Endothelial cell of umbilical vein (primary cell): ENCODE measurements around the gene CD81. TPM values are rescaled to one million over a fixed set of nuclear protein-coding genes. Genes with fewer than 3 reads are reported as not detected.

Source experiments
- BruUV-seq: library from RNA; stranded (reverse); fragments of 400-500 nt; replicated peaks from 2 replicates; lab custom pipeline; 2021; lab: Mats Ljungman, UMichigan
- CTCF ChIA-PET: fragments of 300-600, 350-600 bp; sonication (Branson Sonifier 250); formaldehyde crosslinking; loops from one replicate; lab custom pipeline; 2021; ENCODE audit warnings: antibody characterized with exemption, inconsistent platforms; lab: Charles Lee
- POLR2A ChIA-PET: fragments of 300-600, 350-600 bp; sonication (Branson Sonifier 250); formaldehyde crosslinking; loops from one replicate; lab custom pipeline; 2021; ENCODE audit warnings: antibody characterized with exemption, inconsistent platforms; lab: Charles Lee
- DNase-seq: peaks from one replicate; pipeline ENCODE4 v3.0.0-alpha.2; 2011; ENCODE audit warnings: low read depth, low spot score
- FAIRE-seq: peaks from 2 replicates; lab custom pipeline; 2011; peaks lifted over from hg19 to GRCh38; lab: Jason Lieb, UNC
- H2AFZ ChIP-seq: 2 replicates; pipeline ENCODE4 v1.6.0; 2012; ENCODE audit warnings: low read depth, low read length, control low read depth, inconsistent platforms
- H3K27ac ChIP-seq: 2 replicates; pipeline ENCODE4 v1.5.1; 2011; ENCODE audit warnings: low read depth, mild to moderate bottlenecking, control low read depth, low read length, moderate library complexity; ENCODE audit not compliant: insufficient read depth
- H3K27me3 ChIP-seq, 2 experiments: 2 replicates each; pipeline versions ENCODE4 v1.6.0 to v1.6.1; 2011; ENCODE audit warnings: low read length in 2 of 2, mixed read lengths in 1 of 2; ENCODE audit not compliant: control insufficient read depth in 2 of 2, insufficient read depth in 2 of 2
- H3K36me3 ChIP-seq, 2 experiments: 2 replicates in 1 of 2; 3 replicates in 1 of 2; pipeline ENCODE4 v1.5.1; 2011; ENCODE audit warnings: low read length in 2 of 2, mild to moderate bottlenecking in 1 of 2, moderate library complexity in 1 of 2; ENCODE audit not compliant: control insufficient read depth in 2 of 2, insufficient read depth in 2 of 2; ENCODE audit errors: extremely low read depth in 1 of 2
- H3K4me1 ChIP-seq: 3 replicates; pipeline ENCODE4 v1.5.1; 2011; ENCODE audit warnings: mild to moderate bottlenecking, low read length; ENCODE audit not compliant: control insufficient read depth, insufficient read depth; ENCODE audit errors: extremely low read depth
- H3K4me2 ChIP-seq: 2 replicates; pipeline ENCODE4 v1.6.1; 2011; ENCODE audit warnings: low read length, control low read depth, mixed read lengths; ENCODE audit not compliant: insufficient read depth
- H3K4me3 ChIP-seq, 3 experiments: fragments of 200-600 bp in 1 of 3; sonication (generic), shearing (Covaris generic) in 1 of 3; replicated peaks in 1 of 3; 2 replicates each; pipeline ENCODE4 v1.5.1; 2011 to 2016; ENCODE audit warnings: control low read depth in 3 of 3, low read length in 3 of 3, mild to moderate bottlenecking in 2 of 3, inconsistent platforms in 1 of 3, low read depth in 1 of 3, moderate library complexity in 1 of 3; ENCODE audit not compliant: insufficient read depth in 1 of 3
- H3K79me2 ChIP-seq: 2 replicates; pipeline ENCODE4 v1.6.0; 2012; ENCODE audit warnings: low read length, inconsistent platforms; ENCODE audit not compliant: control insufficient read depth, insufficient read depth
- H3K9ac ChIP-seq: replicated peaks from 2 replicates; pipeline ENCODE3; 2011; ENCODE audit warnings: low read length, control low read depth; ENCODE audit not compliant: insufficient read depth; ENCODE audit errors: extremely low read depth
- H3K9me1 ChIP-seq: replicated peaks from 3 replicates; pipeline ENCODE4 v1.6.0; 2011; ENCODE audit warnings: mild to moderate bottlenecking, low read length; ENCODE audit not compliant: control insufficient read depth, insufficient read depth; ENCODE audit errors: extremely low read depth
- H3K9me3 ChIP-seq: replicated peaks from 2 replicates; pipeline ENCODE4 v1.5.1; 2012; ENCODE audit warnings: low read length, inconsistent platforms; ENCODE audit not compliant: control insufficient read depth, insufficient read depth
- H4K20me1 ChIP-seq: replicated peaks from 2 replicates; pipeline ENCODE3; 2011; ENCODE audit warnings: mild to moderate bottlenecking, low read length; ENCODE audit not compliant: control insufficient read depth, insufficient read depth; ENCODE audit errors: extremely low read depth
- CTCF ChIP-seq, 2 donors: IDR thresholded peaks; 1 replicate in 1 of 2; 2 replicates in 1 of 2; pipeline ENCODE4 v1.5.1; 2011; ENCODE audit warnings: low read length in 2 of 2, mild to moderate bottlenecking in 2 of 2, moderate library complexity in 2 of 2, control low read depth in 1 of 2, inconsistent platforms in 1 of 2, low read depth in 1 of 2; ENCODE audit not compliant: insufficient read depth in 1 of 2; ENCODE audit errors: extremely low read depth in 1 of 2
- EZH2 ChIP-seq: IDR thresholded peaks from 2 replicates; pipeline ENCODE4 v1.6.1; 2012; ENCODE audit warnings: borderline replicate concordance, low read depth, mild to moderate bottlenecking, moderate library complexity, low read length, inconsistent platforms; ENCODE audit not compliant: severe bottlenecking
- FOS ChIP-seq: IDR thresholded peaks from 2 replicates; pipeline ENCODE4 v1.6.1; 2011; ENCODE audit warnings: mild to moderate bottlenecking, low read length, moderate library complexity, borderline replicate concordance; ENCODE audit not compliant: insufficient read depth
- GATA2 ChIP-seq: IDR thresholded peaks from 2 replicates; pipeline ENCODE4 v1.7.0; 2011; ENCODE audit warnings: low read depth, mild to moderate bottlenecking, moderate library complexity, mixed read lengths, low read length; ENCODE audit not compliant: insufficient read length, insufficient read depth
- JUN ChIP-seq: IDR thresholded peaks from 2 replicates; pipeline ENCODE4 v1.6.1; 2011; ENCODE audit warnings: borderline replicate concordance, low read depth; ENCODE audit not compliant: insufficient read length, insufficient read depth
- MAX ChIP-seq: IDR thresholded peaks from 2 replicates; pipeline ENCODE4 v1.6.1; 2011; ENCODE audit not compliant: insufficient read depth, insufficient read length
- MYC ChIP-seq: IDR thresholded peaks from one replicate; pipeline ENCODE4 v1.6.1; 2011; ENCODE audit warnings: mild to moderate bottlenecking, low read depth, low read length
- POLR2A ChIP-seq: IDR thresholded peaks from 2 replicates; pipeline ENCODE4 v1.6.1; 2012; ENCODE audit warnings: low read depth, mild to moderate bottlenecking, control low read depth, low read length
- POLR2AphosphoS5 ChIP-seq: IDR thresholded peaks from 2 replicates; pipeline ENCODE4 v1.6.1; 2012; ENCODE audit warnings: low read depth, mild to moderate bottlenecking, control low read depth, low read length, moderate library complexity; ENCODE audit not compliant: insufficient read depth
- dilution Hi-C: fragments of 300-500 bp; cut with MboI; formaldehyde crosslinking; loops from one replicate; pipeline ENCODE4 v1.15.0; 2019; ENCODE audit warnings: low sequenced_read_pairs; ENCODE audit not compliant: extremely low pct_ligation_motif_present
- intact Hi-C: fragments of 100-400 bp; cut with micrococcal nuclease; formaldehyde crosslinking; loops from one replicate; pipeline ENCODE4 v1.10.0; 2022
- polyA plus RNA-seq, 4 experiments: library from polyadenylated mRNA; depleted of rRNA in 3 of 4; stranded (reverse) in 3 of 4; unstranded in 1 of 4; fragments of >200 nt; gene quantifications; 2 replicates each; pipeline versions ENCODE4 v1.2.1 to v1.2.3, GENCODE V29; 2011 to 2012; ENCODE audit warnings: missing spikeins in 1 of 4
- total RNA-seq: library from RNA; stranded (reverse); gene quantifications from 2 replicates; pipeline ENCODE4 v1.2.3, GENCODE V29; 2021

The CD81 gene
- total and polyA plus RNA-seq, 2 donors (not counting 3 experiments of a cell fraction or from before 2014, with no cell fraction given) = 409 to 802 TPM

- Histone ChIP-seq H3K9ac (peak overlapping the region; percentile 97), H3K4me3 (peak overlapping the region; percentile 72 to 80 (median 75)), H3K4me1 (peaks cover 46% of the 10 kb centered on the region), H3K9me3 (no peaks in the 10 kb centered on the region), H3K27me3 (no peaks in the 10 kb centered on the region), H3K4me2 (peak overlapping the region; percentile 70), H3K36me3 (no peaks in the 10 kb centered on the region), H4K20me1 (no peaks in the 10 kb centered on the region), H3K27ac (peak overlapping the region; percentile 91), H2AFZ (no peak overlapping the region), H3K9me1 (no peaks in the 10 kb centered on the region), H3K79me2 (peaks cover 63% of the 10 kb centered on the region)
- TF ChIP-seq GATA2 (no peak), FOS (no peak), JUN (no peak), EZH2 (no peak), CTCF (IDR thresholded peaks at IDR 0.05; ENCODE audit: extremely low read depth in 1 of 2, insufficient read depth in 1 of 2, low read depth in 1 of 2, low read length in 2 of 2) (no peak), MYC (no peak), POLR2A (no peak), POLR2AphosphoS5 (no peak), MAX (no peak)
- POLR2A ChIA-PET = interaction anchor here (0.8 to 2.0 kb wide), 4 partner anchors 9 to 74 kb away, joined by 3 to 17 read pairs (median 10); partner anchors contain the start of gene TSSC4
- no TSS peak for BruUV-seq
- FAIRE-seq (peak; percentile 46), DNase-seq (peak; percentile 34)
- CTCF ChIA-PET = interaction anchor here (0.6 to 2.9 kb wide), 8 partner anchors 8 to 74 kb away, joined by 3 to 23 read pairs (median 13); partner anchors contain the start of gene TSSC4
- dilution Hi-C loops = no loop called here
- intact Hi-C loops = loop anchor here (1.0 to 2.0 kb wide), 2 partner anchors 22 to 40 kb away; partner anchors contain the start of gene TSSC4
Observed at GRCh38 chr11:2378527-2379210, 1.6 kb downstream of the CD81 start.
